ENCODE results near the gene STAP1. TPM values are rescaled to one million over a fixed set of nuclear protein-coding genes. Genes with fewer than 3 reads are reported as not detected.

Gene STAP1
- total RNA-seq, 3 donors from 2014 or later: 0.25 to 0.53 (median 0.32) TPM

DNA sequence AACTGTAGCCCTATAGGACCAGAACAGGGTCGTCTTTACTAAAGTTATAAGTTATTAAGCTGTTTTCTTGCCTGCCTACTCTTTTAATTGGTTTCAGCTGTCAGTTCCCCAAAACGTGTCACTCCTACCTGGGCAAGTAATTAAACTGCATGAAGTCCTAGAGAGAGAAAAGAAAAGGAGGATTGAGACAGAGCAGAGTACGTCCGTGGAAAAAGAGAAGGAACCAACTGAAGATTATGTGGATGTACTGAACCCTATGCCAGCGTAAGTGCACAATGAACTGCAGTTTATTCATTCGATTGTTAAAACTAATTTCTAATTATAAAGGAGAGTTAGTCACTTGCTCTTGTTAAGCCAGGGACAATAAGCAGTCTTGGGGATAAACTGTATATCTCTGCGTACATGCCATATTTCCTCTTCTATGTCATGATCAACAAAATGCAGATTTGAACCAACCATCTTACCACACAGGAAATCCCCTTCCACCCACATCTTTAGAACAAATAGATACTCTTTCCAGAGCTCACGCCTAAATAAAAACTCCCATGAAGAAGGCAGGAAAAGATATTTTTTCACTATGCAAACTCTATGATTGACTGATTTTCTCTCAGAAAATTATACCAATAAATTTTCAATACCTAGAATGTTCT lies 22.8 kb downstream of the STAP1 start:
- Histone ChIP-seq H3K4me1 (ENCODE audit: low read depth) (no peaks in the 10 kb centered on the region), H3K36me3 (ENCODE audit: low read depth) (no peaks in the 10 kb centered on the region), H3K4me3 (no peak overlapping the region), H3K9me3 (no peaks in the 10 kb centered on the region)
- intact Hi-C loops (cut with DNase I, micrococcal nuclease): no loop called here
- TF ChIP-seq, protein P1, sequence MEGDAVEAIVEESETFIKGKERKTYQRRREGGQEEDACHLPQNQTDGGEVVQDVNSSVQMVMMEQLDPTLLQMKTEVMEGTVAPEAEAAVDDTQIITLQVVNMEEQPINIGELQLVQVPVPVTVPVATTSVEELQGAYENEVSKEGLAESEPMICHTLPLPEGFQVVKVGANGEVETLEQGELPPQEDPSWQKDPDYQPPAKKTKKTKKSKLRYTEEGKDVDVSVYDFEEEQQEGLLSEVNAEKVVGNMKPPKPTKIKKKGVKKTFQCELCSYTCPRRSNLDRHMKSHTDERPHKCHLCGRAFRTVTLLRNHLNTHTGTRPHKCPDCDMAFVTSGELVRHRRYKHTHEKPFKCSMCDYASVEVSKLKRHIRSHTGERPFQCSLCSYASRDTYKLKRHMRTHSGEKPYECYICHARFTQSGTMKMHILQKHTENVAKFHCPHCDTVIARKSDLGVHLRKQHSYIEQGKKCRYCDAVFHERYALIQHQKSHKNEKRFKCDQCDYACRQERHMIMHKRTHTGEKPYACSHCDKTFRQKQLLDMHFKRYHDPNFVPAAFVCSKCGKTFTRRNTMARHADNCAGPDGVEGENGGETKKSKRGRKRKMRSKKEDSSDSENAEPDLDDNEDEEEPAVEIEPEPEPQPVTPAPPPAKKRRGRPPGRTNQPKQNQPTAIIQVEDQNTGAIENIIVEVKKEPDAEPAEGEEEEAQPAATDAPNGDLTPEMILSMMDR (IDR thresholded peaks at IDR 0.05): no peak
- no peak for ATAC-seq
- DNase-seq: no peak

DNA sequence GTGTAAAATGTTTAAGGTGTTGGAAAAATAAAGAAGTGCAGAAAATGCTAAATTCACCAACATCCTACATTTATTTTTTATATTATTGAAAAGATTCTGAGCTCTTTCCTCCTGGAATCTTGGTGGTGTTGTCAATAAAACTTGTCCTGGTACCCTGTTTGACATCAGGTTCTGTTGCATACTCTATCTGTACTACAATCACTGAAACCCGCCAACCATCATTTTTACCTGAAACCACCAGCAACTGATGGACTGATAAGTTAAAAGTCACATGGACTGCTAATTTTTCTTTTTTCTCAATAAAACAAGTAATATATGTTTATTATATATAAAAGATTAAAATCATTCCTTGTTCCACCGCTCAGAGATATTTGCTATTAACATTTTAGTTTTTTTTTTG lies 23.4 kb downstream of the STAP1 start:
- DNase-seq: no peak
- H3K4me1 ChIP-seq (ENCODE audit: low read depth): no peaks in the 10 kb centered on the region
- no peak for ATAC-seq
- H3K36me3 ChIP-seq (ENCODE audit: low read depth): no peaks in the 10 kb centered on the region
- H3K4me3 ChIP-seq: no peak overlapping the region
- H3K9me3 ChIP-seq: no peaks in the 10 kb centered on the region
- intact Hi-C loops (cut with DNase I, micrococcal nuclease): no loop called here
- TF ChIP-seq, protein P1 (IDR thresholded peaks at IDR 0.05): no peak

DNA sequence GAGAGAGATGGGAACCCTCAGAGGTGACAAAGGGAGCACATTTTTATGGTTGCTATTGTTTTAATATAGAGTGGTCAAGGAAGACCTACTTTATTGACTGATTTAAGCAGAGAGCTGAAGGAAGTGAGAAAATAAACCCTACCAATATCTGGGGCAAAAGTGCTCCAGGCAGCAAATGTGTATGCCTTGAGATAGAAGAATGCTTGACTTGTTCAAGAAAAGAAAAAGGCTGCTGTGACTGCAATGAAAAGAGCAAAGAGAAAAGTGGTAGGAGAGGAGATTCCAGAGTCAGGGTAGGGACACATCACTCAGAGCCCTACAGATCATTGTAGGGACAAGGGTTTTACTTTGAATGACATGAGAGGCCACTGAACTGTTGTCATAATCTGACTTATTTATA lies 26.0 kb downstream of the STAP1 start:
- TF ChIP-seq, protein P1 (IDR thresholded peaks at IDR 0.05): no peak
- no peak for ATAC-seq
- intact Hi-C loops (cut with DNase I, micrococcal nuclease): no loop called here
- no peaks in the 10 kb centered on the region for H3K9me3 ChIP-seq
- no peak for DNase-seq
- H3K4me3 ChIP-seq: no peak overlapping the region
- no peaks in the 10 kb centered on the region for H3K36me3 ChIP-seq (ENCODE audit: low read depth)
- H3K4me1 ChIP-seq (ENCODE audit: low read depth): no peaks in the 10 kb centered on the region

DNA sequence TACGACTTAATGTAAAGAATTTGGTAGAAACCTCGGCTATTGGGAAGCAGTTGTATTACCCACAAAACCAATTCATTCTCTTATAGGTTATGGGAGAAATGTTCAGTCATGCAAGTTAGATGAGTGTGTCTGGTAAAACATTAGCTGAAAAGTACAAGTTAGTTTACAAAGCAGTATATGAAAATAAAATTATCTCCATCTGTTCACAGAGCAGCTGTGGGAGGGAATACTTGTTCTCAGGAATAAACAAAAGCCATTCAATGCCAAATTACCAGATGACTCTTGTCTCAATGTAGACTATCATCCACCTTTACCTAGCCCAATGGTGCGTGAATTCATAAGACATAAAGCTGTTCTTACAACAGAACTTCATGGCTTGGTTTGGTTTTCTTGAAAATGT lies 28.6 kb downstream of the STAP1 start:
- DNase-seq: no peak
- TF ChIP-seq, protein P1 (IDR thresholded peaks at IDR 0.05): no peak
- intact Hi-C loops (cut with DNase I, micrococcal nuclease): no loop called here
- Histone ChIP-seq H3K4me3 (no peak overlapping the region), H3K36me3 (ENCODE audit: low read depth) (no peaks in the 10 kb centered on the region), H3K9me3 (no peaks in the 10 kb centered on the region), H3K4me1 (ENCODE audit: low read depth) (no peaks in the 10 kb centered on the region)
- no peak for ATAC-seq

DNA sequence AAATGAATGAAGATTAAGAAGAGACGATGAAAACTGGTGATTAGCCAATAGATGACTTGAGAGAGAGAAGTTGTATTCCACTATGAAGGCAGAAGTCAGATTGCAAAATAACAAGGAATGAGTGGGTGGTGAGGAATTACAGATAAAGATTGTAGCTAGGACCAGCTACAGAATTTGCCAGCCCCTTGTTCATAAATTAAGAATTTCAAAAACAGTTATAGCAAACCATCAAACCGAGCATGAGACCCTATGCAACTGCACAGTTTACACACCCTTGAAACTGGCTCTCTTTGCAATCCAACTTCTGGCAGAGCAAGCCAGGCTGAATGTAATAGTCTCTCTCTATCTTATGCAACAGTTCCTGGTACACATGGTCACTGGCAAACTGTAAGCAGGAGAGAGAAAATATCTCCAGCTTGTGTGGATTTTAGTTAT lies 35.2 kb downstream of the STAP1 start:
- DNase-seq: no peak
- Histone ChIP-seq H3K9me3 (no peaks in the 10 kb centered on the region), H3K36me3 (ENCODE audit: low read depth) (no peaks in the 10 kb centered on the region), H3K4me1 (ENCODE audit: low read depth) (no peaks in the 10 kb centered on the region), H3K4me3 (no peak overlapping the region)
- TF ChIP-seq, protein P1 (IDR thresholded peaks at IDR 0.05): no peak
- intact Hi-C loops (cut with DNase I, micrococcal nuclease): no loop called here
- no peak for ATAC-seq
